ENCODE data around the gene EXPH5.
"Not testable (repeated sequence)": the region's sequence is repeated elsewhere in the genome, so short reads cannot be mapped to it uniquely, and the experiment has no call there.

EXPH5 gene

DNA sequence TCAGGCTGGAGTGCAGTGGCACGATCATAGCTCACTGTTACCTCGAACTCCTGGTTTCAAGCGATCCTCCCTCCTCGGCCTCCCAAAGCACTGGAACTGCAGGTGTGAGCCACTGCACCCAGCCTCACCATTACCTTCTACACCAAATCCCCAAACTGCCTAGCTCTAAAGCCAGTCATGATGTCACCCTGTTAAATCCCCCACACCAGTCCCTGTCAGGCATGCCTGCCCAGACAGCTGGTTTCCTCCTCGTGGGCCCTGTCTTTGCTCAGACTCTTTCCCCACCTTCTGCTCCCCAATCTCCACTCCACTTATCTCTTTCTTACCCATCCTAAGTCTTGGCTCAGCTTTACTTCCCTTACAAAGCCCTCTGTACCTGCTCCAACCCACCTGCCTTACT, 12.5 kb upstream of the EXPH5 start:
- no peak overlapping the region for H3K4me3 ChIP-seq (replicated peaks; ENCODE audit: low read depth, low read length)
- no peak for TF ChIP-seq CTCF (IDR thresholded peaks at IDR 0.05; ENCODE audit: low read length, missing control alignments)
- DNase-seq (ENCODE audit: low read depth) = no peak

GRCh38 chr11:108602818-108603217, 9.2 kb upstream of the EXPH5 start:
- not testable (repeated sequence) for H3K4me3 ChIP-seq (replicated peaks; ENCODE audit: low read depth, low read length); DNase-seq (ENCODE audit: low read depth)

DNA sequence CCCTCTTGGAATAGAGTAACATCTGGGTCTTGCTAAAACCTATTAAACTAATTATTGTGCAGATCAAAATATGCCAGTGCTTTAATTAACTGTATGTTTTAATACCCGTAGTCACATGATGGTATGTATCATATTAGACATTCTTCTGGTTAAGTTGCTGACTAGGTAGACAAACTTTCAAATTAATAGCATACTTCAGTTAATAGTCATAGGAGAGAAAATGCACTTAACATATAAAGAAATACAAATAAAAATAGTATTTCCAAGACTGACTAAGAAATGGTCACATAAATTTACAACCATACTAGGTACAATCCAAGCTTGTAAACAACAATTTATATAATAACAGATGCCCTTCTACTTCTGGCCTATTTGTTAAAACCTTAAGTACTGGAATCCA, 7.6 kb upstream of the EXPH5 start:
- no peak for TF ChIP-seq CTCF (IDR thresholded peaks at IDR 0.05; ENCODE audit: low read length, missing control alignments)
- no peak for DNase-seq (ENCODE audit: low read depth)
- H3K4me3 ChIP-seq (replicated peaks; ENCODE audit: low read depth, low read length) = no peak overlapping the region

DNA sequence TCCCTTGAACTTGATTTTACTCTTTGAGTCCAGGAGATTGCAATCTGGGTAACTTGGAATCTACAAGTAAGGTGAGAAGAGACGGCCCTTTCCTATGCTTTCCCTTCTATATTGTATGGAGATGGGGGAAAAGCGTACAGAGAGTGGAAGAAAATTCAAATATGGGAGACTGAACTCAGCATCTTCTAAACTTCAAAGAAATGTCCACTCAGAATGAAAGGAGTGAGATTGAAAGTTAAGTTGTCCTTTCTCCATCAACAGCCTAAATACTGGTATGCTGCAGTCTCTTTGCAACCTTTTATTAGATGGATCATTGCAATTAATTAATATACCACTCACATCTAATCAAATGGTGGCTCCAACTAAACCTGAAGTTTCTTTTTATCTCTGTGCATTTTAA, 6.4 kb upstream of the EXPH5 start:
- no peak for TF ChIP-seq CTCF (IDR thresholded peaks at IDR 0.05; ENCODE audit: low read length, missing control alignments)
- DNase-seq (ENCODE audit: low read depth) = no peak
- H3K4me3 ChIP-seq (replicated peaks; ENCODE audit: low read depth, low read length) = no peak overlapping the region

- no peak overlapping the region for H3K4me3 ChIP-seq (replicated peaks; ENCODE audit: low read depth, low read length)
- TF ChIP-seq CTCF (IDR thresholded peaks at IDR 0.05; ENCODE audit: low read length, missing control alignments) = no peak
- DNase-seq (ENCODE audit: low read depth) = no peak
Observed at GRCh38 chr11:108597736-108598355, 4.3 kb upstream of the EXPH5 start.

- no peak overlapping the region for H3K4me3 ChIP-seq (replicated peaks; ENCODE audit: low read depth, low read length)
- no peak for TF ChIP-seq CTCF (IDR thresholded peaks at IDR 0.05; ENCODE audit: low read length, missing control alignments)
- DNase-seq (ENCODE audit: low read depth) = no peak
Observed at GRCh38 chr11:108596701-108597100, 3.1 kb upstream of the EXPH5 start.

GRCh38 chr11:108593923-108594434, 411 bp upstream of the EXPH5 start:
- no peak for TF ChIP-seq CTCF (IDR thresholded peaks at IDR 0.05; ENCODE audit: low read length, missing control alignments)

More at GRCh38 chr11:108593923-108594434, 411 bp upstream of the EXPH5 start:
- no peak for DNase-seq (ENCODE audit: low read depth)
- peak overlapping the region; percentile 60 for H3K4me3 ChIP-seq (replicated peaks; ENCODE audit: low read depth, low read length)

Measured in fibroblast of pulmonary artery (primary cell).